H1 (cell line): ENCODE measurements around the gene ZIM2. TPM values are rescaled to one million over a fixed set of nuclear protein-coding genes. Genes with fewer than 3 reads are reported as not detected.

Source experiments
- CTCF ChIA-PET: fragments of 300-600 bp; sonication (Branson Sonifier 250); formaldehyde crosslinking; loops from one replicate; lab custom pipeline; 2021; ENCODE audit not compliant: partially characterized antibody; lab: Charles Lee
- POLR2A ChIA-PET: fragments of 300-600 bp; sonication (Branson Sonifier 250); formaldehyde crosslinking; loops from one replicate; lab custom pipeline; 2021; ENCODE audit warnings: inconsistent platforms; ENCODE audit not compliant: partially characterized antibody; lab: Charles Lee
- DNase-seq, 2 experiments: peaks; one replicate each; pipeline versions ENCODE4 v3.0.0 to v3.0.0-alpha.2; 2010 to 2022; ENCODE audit warnings: low spot score in 2 of 2, low read depth in 1 of 2, mixed read lengths in 1 of 2
- FAIRE-seq: peaks from 2 replicates; lab custom pipeline; 2011; peaks lifted over from hg19 to GRCh38; lab: Jason Lieb, UNC
- H2AFZ ChIP-seq: 2 replicates; pipeline ENCODE4 v1.8.1; 2012; ENCODE audit warnings: low read length, inconsistent platforms
- H2AK5ac ChIP-seq: 2 replicates; pipeline ENCODE4 v1.6.1; 2013; ENCODE audit warnings: low read depth, low read length
- H2BK120ac ChIP-seq: replicated peaks from 2 replicates; pipeline ENCODE3; 2013; ENCODE audit warnings: low read depth, low read length, inconsistent platforms
- H2BK12ac ChIP-seq: 2 replicates; pipeline ENCODE4 v1.6.1; 2013; ENCODE audit warnings: low read depth, low read length
- H2BK15ac ChIP-seq: 2 replicates; pipeline ENCODE4 v1.6.1; 2013; ENCODE audit warnings: low read length
- H2BK20ac ChIP-seq: 2 replicates; pipeline ENCODE4 v1.6.1; 2013; ENCODE audit warnings: low read length
- H2BK5ac ChIP-seq: 2 replicates; pipeline ENCODE4 v1.6.1; 2013; ENCODE audit warnings: low read depth, low read length
- H3K14ac ChIP-seq: 2 replicates; pipeline ENCODE4 v1.6.1; 2013; ENCODE audit warnings: inconsistent platforms; ENCODE audit not compliant: insufficient read length
- H3K18ac ChIP-seq: 2 replicates; pipeline ENCODE4 v1.6.1; 2013; ENCODE audit warnings: low read length; ENCODE audit errors: extremely low read depth
- H3K23ac ChIP-seq: 2 replicates; pipeline ENCODE4 v1.6.1; 2013; ENCODE audit warnings: inconsistent platforms; ENCODE audit not compliant: insufficient read length
- H3K23me2 ChIP-seq: 2 replicates; pipeline ENCODE4 v1.6.1; 2013; ENCODE audit warnings: low read depth, low read length
- H3K27ac ChIP-seq: 2 replicates; pipeline ENCODE4 v1.6.1; 2011; ENCODE audit warnings: low read depth, low read length, inconsistent platforms
- H3K27me3 ChIP-seq, 4 experiments: replicated peaks in 1 of 4; 1 replicate in 1 of 4; 2 replicates in 3 of 4; pipeline versions ENCODE4 v1.6.1 to v1.8.1; 2011 to 2013; ENCODE audit warnings: low read length in 3 of 4, mild to moderate bottlenecking in 3 of 4, inconsistent platforms in 2 of 4, mixed read lengths in 2 of 4, moderate library complexity in 1 of 4; ENCODE audit not compliant: control insufficient read depth in 3 of 4, insufficient read depth in 3 of 4; ENCODE audit errors: extremely low read depth in 1 of 4
- H3K36me3 ChIP-seq, 4 experiments: 2 replicates each; pipeline versions ENCODE4 v1.6.1 to v1.8.1; 2011 to 2013; ENCODE audit warnings: mild to moderate bottlenecking in 4 of 4, low read length in 3 of 4, moderate library complexity in 2 of 4, control low read depth in 1 of 4, inconsistent platforms in 1 of 4; ENCODE audit not compliant: insufficient read depth in 4 of 4, control insufficient read depth in 2 of 4
- H3K4ac ChIP-seq: replicated peaks from 2 replicates; pipeline ENCODE3; 2013; ENCODE audit warnings: low read length, low read depth, mixed read lengths, inconsistent platforms; ENCODE audit not compliant: insufficient read length
- H3K4me1 ChIP-seq, 4 experiments: replicated peaks in 1 of 4; 1 replicate in 1 of 4; 2 replicates in 3 of 4; pipeline versions ENCODE4 v1.6.1 to v1.8.1; 2011 to 2013; ENCODE audit warnings: low read length in 3 of 4, inconsistent platforms in 2 of 4, mixed read lengths in 1 of 4; ENCODE audit not compliant: insufficient read depth in 4 of 4, control insufficient read depth in 3 of 4
- H3K4me2 ChIP-seq, 2 experiments: 2 replicates each; pipeline versions ENCODE4 v1.6.1 to v1.8.1; 2011 to 2013; ENCODE audit warnings: low read depth in 2 of 2, low read length in 2 of 2, control low read depth in 1 of 2, inconsistent platforms in 1 of 2, mild to moderate bottlenecking in 1 of 2; ENCODE audit not compliant: insufficient read depth in 1 of 2
- H3K4me3 ChIP-seq, 4 experiments: fragments of 200-600, 300-600 bp in 1 of 4; sonication (generic), shearing (Covaris generic), sonication (Bioruptor Twin) in 1 of 4; 2 replicates each; pipeline versions ENCODE4 v1.5.1 to v1.8.1; 2011 to 2016; ENCODE audit warnings: low read length in 4 of 4, low read depth in 3 of 4, control low read depth in 2 of 4, inconsistent platforms in 2 of 4, mild to moderate bottlenecking in 2 of 4, mixed read lengths in 1 of 4, moderate library complexity in 1 of 4; ENCODE audit not compliant: insufficient read depth in 2 of 4; ENCODE audit errors: extremely low read depth in 1 of 4
- H3K56ac ChIP-seq: replicated peaks from 2 replicates; pipeline ENCODE3; 2013; ENCODE audit warnings: low read depth, mild to moderate bottlenecking, mixed read lengths, low read length, inconsistent platforms; ENCODE audit not compliant: insufficient read length
- H3K79me1 ChIP-seq: 2 replicates; pipeline ENCODE4 v1.6.1; 2013; ENCODE audit warnings: low read depth, low read length, control low read depth
- H3K79me2 ChIP-seq, 2 experiments: 2 replicates each; pipeline versions ENCODE4 v1.6.1 to v1.8.1; 2012 to 2013; ENCODE audit warnings: low read length in 2 of 2, mild to moderate bottlenecking in 2 of 2, inconsistent platforms in 1 of 2; ENCODE audit not compliant: insufficient read depth in 2 of 2, control insufficient read depth in 1 of 2
- H3K9ac ChIP-seq, 4 experiments: replicated peaks in 1 of 4; 1 replicate in 1 of 4; 2 replicates in 3 of 4; pipeline versions ENCODE4 v1.6.1 to v1.8.1; 2011 to 2013; ENCODE audit warnings: low read depth in 3 of 4, low read length in 3 of 4, control low read depth in 2 of 4, mild to moderate bottlenecking in 2 of 4, moderate library complexity in 2 of 4, inconsistent platforms in 1 of 4; ENCODE audit errors: extremely low read depth in 1 of 4
- H3K9me3 ChIP-seq, 2 experiments: 2 replicates each; pipeline versions ENCODE4 v1.6.1 to v1.8.1; 2012 to 2013; ENCODE audit warnings: mild to moderate bottlenecking in 2 of 2, moderate library complexity in 2 of 2, control low read depth in 1 of 2, inconsistent platforms in 1 of 2, low read depth in 1 of 2, low read length in 1 of 2, mixed read lengths in 1 of 2; ENCODE audit not compliant: insufficient read depth in 2 of 2
- H4K20me1 ChIP-seq, 2 experiments: replicated peaks in 1 of 2; 2 replicates each; pipeline versions ENCODE3 to v1.8.1; 2011 to 2013; ENCODE audit warnings: inconsistent platforms in 2 of 2, low read length in 2 of 2, mild to moderate bottlenecking in 1 of 2; ENCODE audit not compliant: insufficient read depth in 2 of 2, control insufficient read depth in 1 of 2
- H4K5ac ChIP-seq: 2 replicates; pipeline ENCODE4 v1.6.1; 2013; ENCODE audit warnings: low read length, low read depth, mixed read lengths, inconsistent platforms; ENCODE audit not compliant: insufficient read length
- H4K8ac ChIP-seq: 2 replicates; pipeline ENCODE4 v1.8.0; 2013; ENCODE audit warnings: mild to moderate bottlenecking, moderate library complexity, low read length, inconsistent platforms; ENCODE audit not compliant: insufficient read depth; ENCODE audit errors: extremely low read depth
- H4K91ac ChIP-seq: replicated peaks from 2 replicates; pipeline ENCODE3; 2013; ENCODE audit warnings: low read length, mixed read lengths, inconsistent platforms; ENCODE audit not compliant: insufficient read length
- ASH2L ChIP-seq: fragments of 200-600, 300-600 bp; sonication (generic); IDR thresholded peaks from one replicate; pipeline ENCODE4 v1.7.1; 2017; ENCODE audit warnings: low read length
- ATF2 ChIP-seq: IDR thresholded peaks from 2 replicates; pipeline ENCODE4 v1.6.1; 2012; ENCODE audit warnings: low read length, inconsistent platforms
- CBX5 ChIP-seq: fragments of 300-800, 300-1000 bp; sonication (generic); IDR thresholded peaks from 2 replicates; pipeline ENCODE4 v1.7.1; 2016; ENCODE audit warnings: antibody characterized with exemption, low read length, low read depth
- CTBP2 ChIP-seq: IDR thresholded peaks from 2 replicates; pipeline ENCODE4 v1.7.0; 2011; ENCODE audit warnings: borderline replicate concordance, mild to moderate bottlenecking, moderate library complexity, mixed read lengths, low read length; ENCODE audit not compliant: insufficient read depth, insufficient read length
- FOSL1 ChIP-seq: IDR thresholded peaks from 2 replicates; pipeline ENCODE4 v1.6.1; 2011; ENCODE audit warnings: mild to moderate bottlenecking, low read depth, low read length, moderate library complexity; ENCODE audit not compliant: insufficient read depth
- HDAC6 ChIP-seq: IDR thresholded peaks from one replicate; pipeline ENCODE4 v1.7.1; 2012; ENCODE audit warnings: low read depth, mild to moderate bottlenecking, inconsistent platforms, low read length, moderate library complexity
- MAFK ChIP-seq: IDR thresholded peaks from 2 replicates; pipeline ENCODE4 v1.6.1; 2012; ENCODE audit warnings: low read depth, mild to moderate bottlenecking, improper control_type of control experiment, low read length
- NANOG ChIP-seq: IDR thresholded peaks from 2 replicates; pipeline ENCODE4 v1.6.1; 2011; ENCODE audit warnings: low read length, low read depth, mild to moderate bottlenecking, inconsistent platforms; ENCODE audit not compliant: insufficient read depth, poor library complexity, severe bottlenecking
- RAD21 ChIP-seq, 2 experiments: IDR thresholded peaks in 1 of 2; conservative IDR thresholded peaks in 1 of 2; 2 replicates each; pipeline ENCODE4 v1.6.1; 2011; ENCODE audit warnings: low read depth in 2 of 2, low read length in 2 of 2, improper control_type of control experiment in 1 of 2, inconsistent platforms in 1 of 2, mild to moderate bottlenecking in 1 of 2, moderate library complexity in 1 of 2
- RFX5 ChIP-seq: IDR thresholded peaks from 2 replicates; pipeline ENCODE4 v1.6.1; 2011; ENCODE audit warnings: low read depth, low read length, improper control_type of control experiment, borderline replicate concordance
- SIX5 ChIP-seq: IDR thresholded peaks from 2 replicates; pipeline ENCODE4 v1.6.1; 2011; ENCODE audit warnings: mild to moderate bottlenecking, low read depth, low read length
- SP4 ChIP-seq: IDR thresholded peaks from 2 replicates; pipeline ENCODE4 v1.6.1; 2012; ENCODE audit warnings: low read length, inconsistent platforms
- TAF1 ChIP-seq: IDR thresholded peaks from 2 replicates; pipeline ENCODE4 v1.6.1; 2011; ENCODE audit warnings: mild to moderate bottlenecking, low read depth, low read length
- WGBS, 2 experiments: shearing (Covaris generic) in 1 of 2; methylation state at CpG; one replicate each; pipeline versions ENCODE4 v1.1.6 to v1.1.7; 2013 to 2015; ENCODE audit warnings: low lambda C conversion rate in 2 of 2, mixed read lengths in 2 of 2, inconsistent platforms in 1 of 2, low coverage in 1 of 2, missing lambda C conversion rate in 1 of 2; ENCODE audit not compliant: insufficient replicate concordance in 2 of 2, insufficient coverage in 1 of 2, insufficient read length in 1 of 2; ENCODE audit errors: extremely low coverage in 1 of 2, missing lambda C conversion rate in 1 of 2; 5-methylcytosine and 5-hydroxymethylcytosine counted together
- polyA plus RNA-seq, 7 experiments: library from polyadenylated mRNA; depleted of rRNA in 3 of 7; stranded (reverse) in 5 of 7; unstranded in 2 of 7; fragments of >200 nt in 5 of 7; fragments of 200-250 nt in 2 of 7; gene quantifications; 1 replicate in 5 of 7; 2 replicates in 1 of 7; 4 replicates in 1 of 7; pipeline versions ENCODE4 v1.2.1 to v1.2.3, GENCODE V29; 2011 to 2013; ENCODE audit warnings: missing spikeins in 2 of 7, mixed read lengths in 2 of 7
- total RNA-seq: library from RNA; stranded (reverse); fragmentation: NEBNext Ultra II Directional; extraction: Animal tissue kit (Norgen Biotek cat#: 25700); gene quantifications from 2 replicates; pipeline ENCODE4 v1.2.1, GENCODE V29; 2021

ZIM2 gene
- total and polyA plus RNA-seq, 2 of the 8 experiments (the other 6 are each of a cell fraction or from before 2014, with no cell fraction given), result not detected

- Histone ChIP-seq H3K27ac (no peak overlapping the region), H3K4me1 (no peaks in the 10 kb centered on the region; a peak in 1 of 7 replicates), H2BK20ac (no peak overlapping the region), H3K4me3 (no peak overlapping the region), H3K9ac (no peak overlapping the region), H3K14ac (no peak overlapping the region), H2BK12ac (no peak overlapping the region), H4K5ac (no peak overlapping the region), H3K79me1 (no peaks in the 10 kb centered on the region), H3K4ac (no peak overlapping the region), H3K79me2 (no peaks in the 10 kb centered on the region), H2BK120ac (no peak overlapping the region), H3K36me3 (no peaks in the 10 kb centered on the region), H2BK15ac (no peak overlapping the region), H3K56ac (no peak overlapping the region), H4K91ac (no peak overlapping the region), H3K23me2 (no peaks in the 10 kb centered on the region), H3K4me2 (no peak overlapping the region), H3K9me3 (peaks cover 73 to 85% of the 10 kb centered on the region in 2 experiments), H4K20me1 (no peaks in the 10 kb centered on the region), H2AFZ (no peak overlapping the region), H3K18ac (no peak overlapping the region), H2AK5ac (no peak overlapping the region), H3K23ac (no peak overlapping the region), H3K27me3 (no peaks in the 10 kb centered on the region), H2BK5ac (no peak overlapping the region), H4K8ac (no peak overlapping the region)
- WGBS, 2 experiments, result 94% methylated on average over 6 of the region's 6 CpGs; no CpG with 5 or more reads in 1 of the 2 experiments
- ChIA-PET POLR2A (no interaction called here), CTCF (no interaction called here)
- DNase-seq (no peak), FAIRE-seq (no peak)
- TF ChIP-seq RFX5 (no peak), SP4 (no peak), MAFK (no peak), HDAC6 (no peak), CBX5 (no peak), ASH2L (no peak), SIX5 (no peak), RAD21 (IDR thresholded peaks at IDR 0.05 in 1 of 2, conservative IDR thresholded peaks at IDR 0.05 in 1 of 2; ENCODE audit: low read depth in 2 of 2, low read length in 2 of 2) (no peak), FOSL1 (no peak), NANOG (no peak), TAF1 (no peak), ATF2 (no peak), CTBP2 (no peak)
Measured at GRCh38 chr19:56751078-56751489, 89.4 kb downstream of the ZIM2 start.
